GM21737 (cell line): Measurements from ENCODE around the gene MYH15.

ENCODE experiments used
- ATAC-seq: cut with Tn5 transposase; IDR thresholded peaks from one replicate; pipeline ENCODE4 v1.9.1; 2021; ENCODE audit warnings: mild to moderate bottlenecking, moderate library complexity; ENCODE audit not compliant: unreplicated experiment

Gene MYH15

GRCh38 chr3:108510496-108510895, at the start of gene MYH15:
MYH15 (minus strand) TSS chr3:108510596; CDS start chr3:108510530, 66 bp downstream.
- ATAC-seq, result no peak

GRCh38 chr3:108555966-108556581, 45.7 kb upstream of the MYH15 start:
- ATAC-seq, result no peak

DNA sequence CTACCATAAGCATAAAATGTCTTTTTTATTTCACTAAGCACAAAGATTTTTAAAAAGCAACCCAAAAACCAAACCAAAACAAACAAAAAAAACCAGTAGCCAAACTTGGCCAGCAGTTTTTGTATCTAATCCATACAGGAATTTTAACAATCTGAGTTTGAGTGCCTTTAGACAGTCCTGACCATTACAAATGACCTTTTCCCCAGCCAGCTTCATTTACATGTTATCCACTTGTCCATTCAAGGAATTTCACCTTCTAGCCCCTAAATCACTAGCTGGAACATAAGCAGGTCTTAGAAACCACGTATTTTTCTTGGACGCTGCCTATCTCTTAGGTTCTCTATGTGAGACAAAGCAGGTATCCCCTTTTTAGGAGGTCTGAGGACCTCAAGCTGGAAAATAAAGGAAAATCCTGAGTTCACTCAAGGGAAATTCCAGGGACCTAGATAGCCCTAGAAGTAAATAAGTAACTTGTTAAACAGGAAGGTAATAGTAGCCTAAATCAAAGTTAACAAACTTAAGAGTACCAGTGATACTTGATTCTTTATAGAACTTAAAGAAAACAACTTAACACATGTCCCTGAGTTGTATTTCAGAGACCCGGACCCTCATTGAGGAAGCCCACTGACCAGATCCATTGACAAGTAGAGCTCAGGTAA, 44.6 kb upstream of the MYH15 start:
- no peak for ATAC-seq

DNA sequence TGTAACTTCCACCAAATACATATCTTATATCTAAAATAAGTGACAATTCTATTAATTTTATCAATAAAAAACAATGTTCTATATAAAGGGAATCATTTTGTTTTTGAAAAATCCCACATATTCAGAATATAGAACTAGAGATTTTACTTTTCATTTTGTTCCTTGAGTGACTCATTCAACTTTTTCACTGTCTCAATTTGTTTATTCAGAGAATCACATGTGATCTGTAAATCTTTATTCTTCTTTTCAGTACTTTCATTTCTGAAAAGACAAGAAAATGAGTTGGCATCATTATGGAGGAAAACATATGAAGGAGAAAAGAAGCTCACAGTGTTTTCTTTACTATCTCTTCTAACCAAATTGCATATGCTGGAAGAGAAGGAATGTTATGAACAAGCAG, 43.8 kb upstream of the MYH15 start:
- no peak for ATAC-seq

DNA sequence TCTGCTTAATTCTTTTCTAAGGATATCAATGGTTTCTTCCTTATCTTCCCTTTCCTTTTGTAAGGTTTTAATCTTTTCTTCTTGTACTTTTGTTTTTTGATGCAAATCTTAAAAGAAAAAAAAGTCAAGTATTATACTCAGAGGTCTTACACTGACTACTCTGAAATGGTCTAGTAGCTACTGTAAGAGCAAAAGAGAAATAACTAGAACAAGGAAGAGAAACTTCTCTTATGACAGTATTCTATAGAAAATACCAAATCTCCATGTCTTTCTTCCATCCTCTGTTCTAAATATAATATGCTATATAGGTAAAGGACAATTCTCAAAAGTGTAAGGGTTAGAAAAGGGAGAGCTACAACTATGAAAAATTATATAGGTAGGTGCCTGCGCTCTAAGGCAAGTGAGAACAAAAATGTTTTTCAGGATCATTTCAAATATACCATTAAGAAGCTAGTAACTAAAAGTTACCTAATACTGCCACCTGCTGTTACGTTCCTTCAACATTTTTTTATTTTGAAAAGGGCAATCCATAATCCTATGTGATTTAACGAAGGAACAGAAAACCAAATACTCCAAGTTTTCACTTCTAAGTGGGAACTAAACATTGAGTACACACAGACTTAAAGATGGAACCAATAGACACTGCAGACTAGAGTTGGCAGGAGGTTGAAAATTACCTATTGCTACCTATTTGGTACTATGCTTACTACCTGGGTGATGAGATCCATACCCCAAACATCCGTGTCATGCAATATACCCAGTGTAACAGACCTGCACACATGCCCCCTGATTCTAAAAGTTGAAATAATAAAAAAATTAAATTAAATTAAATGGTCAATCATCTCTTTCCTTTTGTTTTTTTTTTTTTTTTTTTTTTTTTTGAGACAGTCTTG, 42.1 kb upstream of the MYH15 start:
- no peak for ATAC-seq

GRCh38 chr3:108548886-108549285, 38.5 kb upstream of the MYH15 start:
- ATAC-seq, result no peak

- ATAC-seq, result no peak
Measured at GRCh38 chr3:108548304-108548703, 37.9 kb upstream of the MYH15 start.

DNA sequence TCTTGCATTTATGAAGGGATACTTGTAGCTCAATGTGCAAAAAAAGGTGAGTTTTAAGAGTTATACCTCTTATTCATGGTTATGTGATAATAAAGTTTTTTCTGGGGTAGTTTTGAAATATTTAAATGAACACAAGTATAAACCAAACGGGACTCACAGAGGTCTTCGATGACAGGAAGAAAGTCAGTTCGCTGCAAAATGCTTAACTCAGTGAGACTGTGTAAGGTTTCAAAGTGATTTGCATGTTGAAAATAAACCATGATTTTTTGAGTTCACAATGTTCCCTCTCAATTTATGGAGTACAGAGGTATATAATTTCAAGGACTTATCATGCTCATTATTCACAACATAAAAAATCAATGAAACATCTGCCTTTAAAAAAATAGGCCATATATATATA, 36.3 kb upstream of the MYH15 start:
- no peak for ATAC-seq

- ATAC-seq, result no peak
Measured at GRCh38 chr3:108546247-108546646, 35.9 kb upstream of the MYH15 start.

DNA sequence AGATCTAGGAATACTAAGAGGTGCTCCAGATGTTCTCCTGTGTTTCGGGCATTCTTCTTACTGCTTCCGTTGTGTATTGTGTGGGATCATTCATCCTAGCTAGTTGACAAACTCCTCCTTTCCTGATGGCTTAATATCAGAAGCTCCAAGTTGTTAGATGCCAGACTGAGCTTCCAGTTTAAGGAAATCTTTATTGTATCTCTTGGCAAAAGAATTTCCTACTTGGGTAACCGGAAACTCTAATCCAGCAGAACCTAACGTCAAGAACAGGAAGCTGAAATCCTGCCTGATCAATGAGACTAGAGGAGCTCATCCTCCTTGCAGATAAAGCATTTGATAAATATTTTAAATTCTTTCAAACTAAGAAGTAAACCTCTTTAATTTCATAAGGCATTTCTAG, 27.7 kb upstream of the MYH15 start:
- ATAC-seq, result no peak

- peak; percentile 82 for ATAC-seq
Measured at GRCh38 chr3:108528459-108529252, 18.3 kb upstream of the MYH15 start.

- no peak for ATAC-seq
Measured at GRCh38 chr3:108527817-108528216, 17.4 kb upstream of the MYH15 start.

DNA sequence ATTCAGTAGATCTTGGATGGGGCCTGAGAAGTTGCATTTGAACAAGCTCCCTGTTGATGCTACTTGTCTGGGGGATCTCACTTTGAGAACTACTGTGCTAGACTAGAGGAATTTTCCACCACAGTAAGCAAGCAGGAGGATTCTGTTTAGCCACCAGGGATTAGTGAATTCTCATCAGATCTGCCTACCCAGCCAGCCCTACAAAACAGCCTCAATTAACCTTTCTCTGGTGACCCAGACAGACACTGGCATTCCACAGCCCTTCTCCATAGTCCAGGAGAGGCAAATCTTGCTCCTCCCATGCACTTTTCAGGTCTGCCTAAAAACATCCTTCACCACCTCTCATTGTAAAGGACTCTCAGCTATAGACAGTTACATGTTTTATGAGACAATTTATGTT, 16.7 kb upstream of the MYH15 start:
- ATAC-seq, result no peak

DNA sequence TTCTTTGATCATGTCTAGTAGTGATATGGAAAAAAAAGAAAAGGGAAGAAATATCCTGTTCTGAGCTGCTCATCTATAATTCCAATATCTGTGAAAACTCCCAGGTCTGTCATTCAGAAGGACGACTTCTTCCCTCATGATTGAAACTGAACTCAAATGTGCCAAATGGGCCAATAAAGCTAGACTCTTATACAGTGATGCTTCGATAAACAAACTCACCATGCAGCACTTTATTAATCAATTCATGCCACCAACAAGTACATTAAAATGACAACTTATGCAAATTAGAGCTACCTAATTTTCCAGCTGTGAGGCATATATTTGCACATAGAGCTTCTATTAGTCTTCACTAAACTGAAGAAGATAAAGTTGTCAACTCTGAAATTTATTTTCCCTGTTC, 15.6 kb upstream of the MYH15 start:
- ATAC-seq, result no peak

DNA sequence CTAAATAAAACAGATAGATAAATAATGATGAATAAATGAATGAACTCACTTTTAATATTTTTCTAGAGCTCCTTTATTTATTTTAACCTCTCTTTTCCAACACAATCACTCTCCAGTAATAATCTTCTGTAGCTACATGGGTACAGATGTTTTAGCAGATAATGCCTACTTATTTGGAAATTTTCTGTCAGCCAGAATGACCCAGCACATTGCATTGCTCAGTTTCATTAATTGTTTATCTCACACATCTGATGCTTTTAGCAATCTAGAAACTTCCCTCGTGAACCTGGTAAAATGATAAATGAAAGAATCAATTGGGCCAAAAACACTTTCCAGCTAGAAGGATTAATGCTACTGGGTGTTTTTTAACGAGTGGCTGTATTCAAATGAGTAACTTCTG, 14.9 kb upstream of the MYH15 start:
- no peak for ATAC-seq

DNA sequence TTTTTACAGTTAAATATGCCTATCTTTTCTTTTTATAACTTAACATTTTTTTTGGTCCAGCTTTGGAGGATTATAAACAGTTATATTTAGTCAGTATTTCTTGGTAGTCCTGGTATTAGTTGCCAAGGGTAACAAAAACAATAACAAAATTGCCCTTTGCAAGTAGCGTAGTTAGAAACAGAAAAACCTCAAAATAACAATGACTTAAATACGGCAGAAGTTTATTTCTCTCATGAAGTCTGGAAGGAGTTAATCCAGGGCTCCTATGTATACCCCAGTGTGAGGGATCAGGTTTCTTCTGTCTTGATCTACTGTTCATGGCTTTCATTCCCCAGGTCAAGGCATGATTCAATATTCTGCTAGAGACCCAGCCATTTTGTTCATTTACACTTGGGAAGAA, 14.1 kb upstream of the MYH15 start:
- ATAC-seq, result no peak

- no peak for ATAC-seq
Measured at GRCh38 chr3:108518895-108519294, 8.5 kb upstream of the MYH15 start.

DNA sequence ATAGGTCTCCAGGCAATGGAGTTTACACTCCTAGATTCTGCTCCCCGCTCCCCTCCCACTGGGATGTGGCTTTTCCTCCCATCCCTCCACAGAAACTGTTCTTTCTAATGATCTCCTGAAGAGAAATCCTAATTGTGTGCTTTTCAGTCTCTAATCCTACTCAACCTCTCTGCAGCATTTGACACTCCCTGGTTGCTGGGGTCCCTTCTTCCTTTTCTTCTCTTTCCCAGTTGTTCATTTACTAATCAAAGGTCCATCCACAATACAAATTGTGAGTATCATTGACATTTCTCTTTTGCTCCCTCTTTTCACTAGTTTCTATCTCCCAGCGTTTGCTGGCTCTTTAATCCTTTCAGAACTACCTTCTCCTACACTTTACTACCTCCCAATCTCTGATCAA, 6.5 kb upstream of the MYH15 start:
- ATAC-seq, result no peak

DNA sequence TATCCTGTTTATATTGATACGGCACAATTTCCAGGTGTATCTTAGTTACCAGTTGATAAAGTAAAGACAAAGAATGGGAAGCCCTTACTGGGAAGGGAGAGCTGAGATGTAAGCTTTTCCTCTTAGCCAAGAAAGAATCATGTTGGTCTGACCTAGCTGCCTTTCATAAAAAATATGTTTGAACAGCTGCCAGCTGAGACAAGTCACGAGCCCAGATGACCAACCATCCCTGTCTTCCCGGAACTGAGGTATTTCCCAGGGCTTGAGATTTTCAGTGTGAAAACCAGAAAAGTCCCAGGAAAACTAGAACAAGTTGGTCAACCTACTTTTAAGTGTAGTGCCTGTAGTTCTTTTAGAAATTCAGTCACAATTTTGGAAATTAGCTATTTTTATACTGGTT, 3.6 kb upstream of the MYH15 start:
- no peak for ATAC-seq

DNA sequence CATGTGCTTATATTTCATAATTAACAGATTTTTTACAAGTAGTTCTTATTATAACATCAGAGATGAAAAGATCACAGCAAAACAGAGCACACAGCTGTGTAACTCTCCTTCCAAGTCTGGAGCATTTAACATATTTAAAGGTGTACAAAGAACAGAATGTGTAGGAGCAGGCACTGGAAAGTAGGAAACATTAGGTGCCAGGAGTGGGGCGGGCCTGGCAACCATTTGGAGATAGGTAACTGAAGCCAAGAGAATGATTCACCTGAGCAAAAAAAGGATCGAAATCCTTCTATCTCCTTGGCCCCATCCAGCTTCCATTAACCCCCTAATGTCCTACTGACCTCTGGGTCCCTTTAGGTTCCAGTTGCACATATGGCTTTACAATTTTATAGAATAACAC, 2.3 kb upstream of the MYH15 start:
- no peak for ATAC-seq

DNA sequence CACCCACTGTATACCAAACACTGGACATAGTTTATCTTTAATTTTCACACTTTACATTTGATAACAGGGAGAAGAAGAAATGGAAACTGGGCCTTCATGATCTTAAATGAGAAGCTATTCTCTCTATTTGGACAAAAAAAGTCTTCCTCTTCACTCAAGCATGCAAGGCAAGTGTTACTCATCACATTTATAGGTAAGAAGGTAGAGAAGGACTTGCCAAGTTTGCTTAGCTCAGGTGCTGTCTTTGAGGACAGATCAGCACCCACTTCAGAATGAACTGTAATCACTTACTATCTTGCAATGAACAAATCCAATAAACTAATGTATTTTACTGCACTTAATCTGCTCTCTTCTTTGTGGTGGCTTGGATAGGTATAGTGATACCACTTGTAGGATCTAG, 1.1 kb upstream of the MYH15 start:
- ATAC-seq, result no peak
